HepG2 (cell line): Measurements from ENCODE around the gene F12. TPM values are rescaled to one million over a fixed set of nuclear protein-coding genes. Genes with fewer than 3 reads are reported as not detected.

ENCODE experiments used
- ADNP ChIP-seq: sonication (generic); formaldehyde crosslinking; IDR thresholded peaks from 2 replicates; pipeline ENCODE4 v1.4.0; 2020; ENCODE audit warnings: missing genetic modification reagents
- ARID2 ChIP-seq: sonication (generic); formaldehyde crosslinking; IDR thresholded peaks from 2 replicates; pipeline ENCODE4 v1.8.1; 2022; ENCODE audit warnings: mild to moderate bottlenecking, missing genetic modification reagents, borderline replicate concordance
- ARID4A ChIP-seq: sonication (generic); formaldehyde crosslinking; IDR thresholded peaks from 2 replicates; pipeline ENCODE4 v1.5.0; 2020; ENCODE audit warnings: mild to moderate bottlenecking, missing genetic modification reagents, borderline replicate concordance
- CBX5 ChIP-seq: sonication (generic); formaldehyde crosslinking; IDR thresholded peaks from 2 replicates; pipeline ENCODE4 v1.4.0; 2020; ENCODE audit warnings: missing genetic modification reagents, borderline replicate concordance
- GABPB1 ChIP-seq: IDR thresholded peaks from 2 replicates; pipeline ENCODE4 v1.6.1; 2016; ENCODE audit warnings: mild to moderate bottlenecking, missing genetic modification reagents, moderate library complexity, missing compliant biosample characterization
- HDAC1 ChIP-seq: sonication (generic); formaldehyde crosslinking; IDR thresholded peaks from 2 replicates; pipeline ENCODE4 v1.5.1; 2020; ENCODE audit warnings: mild to moderate bottlenecking, missing genetic modification reagents
- PAXIP1 ChIP-seq: sonication (generic); formaldehyde crosslinking; conservative IDR thresholded peaks from 2 replicates; pipeline ENCODE4 v1.4.0; 2020; ENCODE audit warnings: mild to moderate bottlenecking, missing genetic modification reagents, moderate library complexity
- POLR2AphosphoS5 ChIP-seq: IDR thresholded peaks from 2 replicates; pipeline ENCODE4 v1.6.1; 2012; ENCODE audit warnings: low read depth, low read length
- RXRA ChIP-seq: sonication (generic); formaldehyde crosslinking; IDR thresholded peaks from 2 replicates; pipeline ENCODE4 v1.5.1; 2020; ENCODE audit warnings: missing genetic modification reagents
- TFDP1 ChIP-seq: IDR thresholded peaks from 2 replicates; pipeline ENCODE4 v1.6.1; 2016; ENCODE audit warnings: missing compliant biosample characterization, missing genetic modification reagents, borderline replicate concordance
- THAP11 ChIP-seq: IDR thresholded peaks from 2 replicates; pipeline ENCODE4 v1.6.1; 2016; ENCODE audit warnings: missing biosample characterization, missing genetic modification reagents
- UBTF ChIP-seq: sonication (generic); formaldehyde crosslinking; IDR thresholded peaks from 2 replicates; pipeline ENCODE4 v1.4.0; 2020; ENCODE audit warnings: mild to moderate bottlenecking, missing genetic modification reagents
- ZBTB21 ChIP-seq: sonication (generic); formaldehyde crosslinking; IDR thresholded peaks from 2 replicates; pipeline ENCODE4 v1.4.0; 2020; ENCODE audit warnings: missing genetic modification reagents
- ZNF230 ChIP-seq: sonication (generic); formaldehyde crosslinking; IDR thresholded peaks from 2 replicates; pipeline ENCODE4 v1.4.0; 2020; ENCODE audit warnings: mild to moderate bottlenecking, missing genetic modification reagents
- ZNF441 ChIP-seq: sonication (generic); formaldehyde crosslinking; IDR thresholded peaks from 2 replicates; pipeline ENCODE4 v1.7.0; 2021; ENCODE audit warnings: missing genetic modification reagents, borderline replicate concordance
- ZNF572 ChIP-seq: sonication (generic); formaldehyde crosslinking; IDR thresholded peaks from 2 replicates; pipeline ENCODE4 v1.5.1; 2020; ENCODE audit warnings: mild to moderate bottlenecking, missing genetic modification reagents
- ZNF616 ChIP-seq: sonication (generic); formaldehyde crosslinking; IDR thresholded peaks from 2 replicates; pipeline ENCODE4 v1.5.0; 2020; ENCODE audit warnings: low read depth, mild to moderate bottlenecking, missing genetic modification reagents
- polyA plus RNA-seq, 8 experiments: library from polyadenylated mRNA; depleted of rRNA in 3 of 8; stranded (reverse) in 7 of 8; unstranded in 1 of 8; fragments of >200 nt; fragmentation: Illumina TruSeq in 4 of 8; extraction: Trizol in 4 of 8; gene quantifications; 2 replicates each; pipeline versions ENCODE4 v1.2.1 to v1.2.3, GENCODE V29; 2011 to 2016; ENCODE audit warnings: low read depth in 4 of 8, missing spikeins in 1 of 8, mixed read lengths in 1 of 8; ENCODE audit not compliant: insufficient read depth in 1 of 8
- total RNA-seq, 5 experiments: library from RNA; depleted of rRNA; stranded (reverse); fragments of >200 nt; fragmentation: Illumina TruSeq; extraction: Trizol; gene quantifications; 2 replicates each; pipeline ENCODE4 v1.2.3, GENCODE V29; 2016; ENCODE audit warnings: low read depth in 1 of 5

Gene F12
- total and polyA plus RNA-seq, 2 of the 13 experiments (the other 11 are each of a cell fraction or from before 2014, with no cell fraction given): 2.5 to 3.0 TPM

- peak; percentile 15; the same call in 1 of the 2 replicates for TF ChIP-seq ZNF441 (CRISPR knock-in tag)
- TF ChIP-seq HDAC1: peak; percentile 38; the same call in 1 of the 2 replicates
- TF ChIP-seq ADNP: no peak
- peak; percentile 13; the same call in 1 of the 2 replicates for TF ChIP-seq TFDP1
- no peak for TF ChIP-seq ZNF616 (CRISPR knock-in tag)
- no peak for TF ChIP-seq PAXIP1 (CRISPR knock-in tag)
- no peak for TF ChIP-seq ZBTB21 (CRISPR knock-in tag)
- TF ChIP-seq RXRA: peak; percentile 55
- TF ChIP-seq ARID4A (CRISPR knock-in tag): peak; percentile 65; the same call in 1 of the 2 replicates
- peak; percentile 20; the same call in 1 of the 2 replicates for TF ChIP-seq CBX5 (CRISPR knock-in tag)
- TF ChIP-seq THAP11 (CRISPR knock-in tag): peak; percentile 45; the same call in 1 of the 2 replicates
- TF ChIP-seq GABPB1 (CRISPR knock-in tag): peak; percentile 59; the same call in 1 of the 2 replicates
- TF ChIP-seq POLR2AphosphoS5: peak; percentile 56
- TF ChIP-seq ZNF230: no peak
- 0 out of 2 replicates have a peak, but pooled peaks have one; percentile 31 for TF ChIP-seq ZNF572 (CRISPR knock-in tag)
- peak; percentile 59; the same call in 1 of the 2 replicates for TF ChIP-seq ARID2 (CRISPR knock-in tag)
- TF ChIP-seq UBTF (CRISPR knock-in tag): peak; percentile 57
Measured at GRCh38 chr5:177362610-177363507, 46.5 kb downstream of the F12 start (continued).
